Upper lobe of right lung (tissue), 1 donor: ENCODE measurements around the gene SIK3. TPM values are rescaled to one million over a fixed set of nuclear protein-coding genes. Genes with fewer than 3 reads are reported as not detected.

ENCODE experiments used
- ATAC-seq: fragments of 200-7000 bp; cut with Tn5 transposase; one replicate; pipeline ENCODE4 v1.9.1; 2020; ENCODE audit warnings: mild to moderate bottlenecking, moderate library complexity
- DNase-seq: peaks from one replicate; pipeline ENCODE4 v3.0.0-alpha.2; 2020
- H3K27ac ChIP-seq: fragments of 200-600 bp; one replicate; pipeline ENCODE4 v1.8.0; 2022
- H3K27me3 ChIP-seq: fragments of 200-600 bp; one replicate; pipeline ENCODE4 v1.8.0; 2022; ENCODE audit warnings: mild to moderate bottlenecking
- H3K36me3 ChIP-seq: fragments of 200-600 bp; one replicate; pipeline ENCODE4 v1.8.0; 2022
- H3K4me1 ChIP-seq: fragments of 200-600 bp; one replicate; pipeline ENCODE4 v1.8.0; 2022
- H3K4me3 ChIP-seq: fragments of 200-600 bp; one replicate; pipeline ENCODE4 v1.8.0; 2022; ENCODE audit warnings: mild to moderate bottlenecking
- H3K9me3 ChIP-seq: fragments of 200-600 bp; one replicate; pipeline ENCODE4 v1.8.0; 2022
- intact Hi-C: fragments of 100-400 bp; cut with DNase I; formaldehyde crosslinking; loops from one replicate; pipeline ENCODE4 v1.11.0; 2022
- total RNA-seq: library from RNA; stranded (reverse); fragmentation: NEBNext Ultra II Directional; extraction: Animal tissue kit (Norgen Biotek cat#: 25700); gene quantifications from one replicate; pipeline ENCODE4 v1.2.1, GENCODE V29; 2021
- TF ChIP-seq, protein P1 (sequence below): fragments of 200-600 bp; IDR thresholded peaks from one replicate; pipeline ENCODE4 v1.8.0; 2022; ENCODE audit warnings: antibody characterized with exemption
- donor health status: DM: no; HTN: yes; CAD: no; lungs with severe emphysema.

The SIK3 gene
- total RNA-seq, 1 donor from 2014 or later: 37.1 TPM

DNA sequence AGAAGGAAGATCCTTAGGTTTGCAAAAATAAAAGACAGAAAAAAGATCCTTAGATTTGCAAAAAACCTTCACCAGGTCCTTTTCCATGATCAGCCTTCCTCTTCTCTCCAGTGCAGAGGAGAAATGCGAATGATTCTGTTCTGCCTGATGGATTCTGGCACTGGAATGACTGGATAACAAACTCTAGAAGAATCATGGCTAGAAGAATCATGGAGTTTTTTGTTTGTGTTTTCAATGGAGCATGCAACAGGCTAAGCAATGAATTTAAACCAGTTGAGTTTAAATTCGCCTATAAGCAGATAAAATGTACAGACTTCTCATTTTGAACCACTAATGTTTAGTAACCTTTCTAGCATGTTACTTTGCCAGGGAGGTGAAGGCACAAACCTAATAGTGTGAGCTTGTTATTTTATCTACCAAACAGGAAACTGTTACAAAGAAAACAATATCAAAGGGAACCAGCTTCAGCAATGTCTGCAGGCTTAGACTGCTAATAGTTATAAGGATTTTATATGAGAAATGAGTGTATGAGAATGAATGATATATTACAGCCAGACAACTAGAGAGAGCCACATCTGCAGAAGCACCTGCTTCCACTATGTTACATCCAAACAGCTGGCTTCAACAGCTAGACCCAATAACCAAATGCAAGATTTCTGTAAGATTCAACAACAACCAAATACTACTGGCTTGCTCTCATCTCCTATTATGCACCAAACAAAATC lies 196.1 kb downstream of the SIK3 start:
- Histone ChIP-seq H3K36me3 (no peaks in the 10 kb centered on the region), H3K27ac (no peak overlapping the region), H3K9me3 (no peaks in the 10 kb centered on the region), H3K4me3 (no peak overlapping the region), H3K4me1 (no peaks in the 10 kb centered on the region), H3K27me3 (no peaks in the 10 kb centered on the region)
- DNase-seq (no peak), ATAC-seq (no peak)
- intact Hi-C loops: no loop called here
- TF ChIP-seq, protein P1, sequence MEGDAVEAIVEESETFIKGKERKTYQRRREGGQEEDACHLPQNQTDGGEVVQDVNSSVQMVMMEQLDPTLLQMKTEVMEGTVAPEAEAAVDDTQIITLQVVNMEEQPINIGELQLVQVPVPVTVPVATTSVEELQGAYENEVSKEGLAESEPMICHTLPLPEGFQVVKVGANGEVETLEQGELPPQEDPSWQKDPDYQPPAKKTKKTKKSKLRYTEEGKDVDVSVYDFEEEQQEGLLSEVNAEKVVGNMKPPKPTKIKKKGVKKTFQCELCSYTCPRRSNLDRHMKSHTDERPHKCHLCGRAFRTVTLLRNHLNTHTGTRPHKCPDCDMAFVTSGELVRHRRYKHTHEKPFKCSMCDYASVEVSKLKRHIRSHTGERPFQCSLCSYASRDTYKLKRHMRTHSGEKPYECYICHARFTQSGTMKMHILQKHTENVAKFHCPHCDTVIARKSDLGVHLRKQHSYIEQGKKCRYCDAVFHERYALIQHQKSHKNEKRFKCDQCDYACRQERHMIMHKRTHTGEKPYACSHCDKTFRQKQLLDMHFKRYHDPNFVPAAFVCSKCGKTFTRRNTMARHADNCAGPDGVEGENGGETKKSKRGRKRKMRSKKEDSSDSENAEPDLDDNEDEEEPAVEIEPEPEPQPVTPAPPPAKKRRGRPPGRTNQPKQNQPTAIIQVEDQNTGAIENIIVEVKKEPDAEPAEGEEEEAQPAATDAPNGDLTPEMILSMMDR: no peak

GRCh38 chr11:116901211-116901610 lies 197.0 kb downstream of the SIK3 start:
- Histone ChIP-seq H3K27ac (no peak overlapping the region), H3K4me3 (no peak overlapping the region), H3K9me3 (no peaks in the 10 kb centered on the region), H3K4me1 (no peaks in the 10 kb centered on the region), H3K27me3 (no peaks in the 10 kb centered on the region), H3K36me3 (peaks cover 9% of the 10 kb centered on the region)
- TF ChIP-seq, protein P1: no peak
- DNase-seq (no peak), ATAC-seq (no peak)
- intact Hi-C loops: no loop called here

DNA sequence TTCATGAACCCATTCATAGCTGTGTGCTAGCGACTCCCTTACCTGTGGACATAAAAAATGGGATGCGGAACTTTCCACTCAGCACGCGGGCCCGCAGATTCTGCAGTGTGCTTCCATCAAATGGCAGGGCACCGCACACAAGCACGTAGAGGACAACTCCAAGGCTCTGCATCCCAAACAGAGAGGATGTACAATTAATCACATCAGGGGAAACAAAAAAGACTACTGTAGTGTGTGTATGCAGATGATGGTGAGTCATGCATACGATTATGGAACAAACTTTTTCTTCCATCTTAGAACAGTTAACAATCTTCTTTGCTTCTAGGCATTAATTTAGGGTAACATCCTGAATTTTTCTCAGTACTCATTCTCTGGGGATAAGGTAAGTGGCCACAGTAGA lies 202.0 kb downstream of the SIK3 start:
- no peaks in the 10 kb centered on the region for H3K9me3 ChIP-seq
- no peak for DNase-seq
- H3K36me3 ChIP-seq: peaks cover 34% of the 10 kb centered on the region
- intact Hi-C loops: no loop called here
- no peak for ATAC-seq
- no peaks in the 10 kb centered on the region for H3K4me1 ChIP-seq
- H3K27me3 ChIP-seq: no peaks in the 10 kb centered on the region
- TF ChIP-seq, protein P1: no peak
- no peak overlapping the region for H3K27ac ChIP-seq
- no peak overlapping the region for H3K4me3 ChIP-seq

DNA sequence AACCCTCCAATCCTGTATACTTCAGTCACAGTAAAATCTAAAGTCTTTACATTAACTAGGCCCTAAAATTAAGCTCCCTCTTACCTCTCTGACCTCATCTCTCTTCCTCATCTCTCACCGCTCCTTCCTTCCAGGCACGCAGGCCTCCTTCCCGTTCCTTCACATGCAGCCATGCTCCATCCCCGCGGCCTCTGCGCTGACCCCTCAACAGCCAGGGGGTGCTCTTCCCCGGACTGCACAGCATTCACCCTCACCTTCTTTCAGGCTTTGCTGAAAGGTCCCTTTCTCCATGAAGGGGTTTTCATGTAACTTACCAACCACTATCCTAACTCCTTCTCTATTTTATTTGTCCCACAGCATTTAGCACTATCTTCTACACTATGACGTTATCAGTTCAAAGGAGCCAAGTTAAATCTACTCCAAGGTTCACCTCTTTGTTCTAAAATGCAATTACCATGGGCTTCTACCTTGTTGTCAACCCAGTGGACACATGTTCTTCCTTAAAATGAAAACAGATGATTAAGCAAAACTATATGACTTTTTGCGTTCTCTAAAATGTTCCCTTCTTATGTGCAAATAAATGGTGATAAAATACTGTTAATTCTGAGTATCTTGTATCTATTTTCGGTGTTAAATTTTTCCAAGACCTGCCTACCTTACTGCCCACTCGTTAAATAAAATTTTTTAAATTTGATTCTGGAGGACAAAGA lies 203.0 kb downstream of the SIK3 start:
- peak; percentile 71 for ATAC-seq
- H3K4me3 ChIP-seq: no peak overlapping the region
- no peak overlapping the region for H3K27ac ChIP-seq
- no peak for DNase-seq
- TF ChIP-seq, protein P1: peak; percentile 27
- no peaks in the 10 kb centered on the region for H3K9me3 ChIP-seq
- no peaks in the 10 kb centered on the region for H3K4me1 ChIP-seq
- H3K36me3 ChIP-seq: peaks cover 34% of the 10 kb centered on the region
- no peaks in the 10 kb centered on the region for H3K27me3 ChIP-seq
- intact Hi-C loops: no loop called here

GRCh38 chr11:116893906-116894305 lies 204.3 kb downstream of the SIK3 start:
- Histone ChIP-seq H3K27me3 (no peaks in the 10 kb centered on the region), H3K4me3 (no peak overlapping the region), H3K27ac (no peak overlapping the region), H3K36me3 (peaks cover 34% of the 10 kb centered on the region), H3K4me1 (no peaks in the 10 kb centered on the region), H3K9me3 (no peaks in the 10 kb centered on the region)
- TF ChIP-seq, protein P1: no peak
- no peak for DNase-seq
- intact Hi-C loops: no loop called here
- no peak for ATAC-seq
